Measurements from ENCODE around the gene RPL15.
"Not testable (repeated sequence)": the region's sequence is repeated elsewhere in the genome, so short reads cannot be mapped to it uniquely, and the experiment has no call there.

RPL15 gene

GRCh38 chr3:23916152-23916885, 613 bp upstream of the RPL15 start:
- Histone ChIP-seq H3K27ac (ENCODE audit: low read depth, low read length) (peak overlapping the region; percentile 74; the same call in 1 of the 2 replicates), H3K9ac (ENCODE audit: low read length) (peak overlapping the region; percentile 97), H3K9me3 (ENCODE audit: control insufficient read depth, insufficient read depth, low read depth, low read length) (no peaks in the 10 kb centered on the region), H3K4me3 (ENCODE audit: low read depth, low read length) (peak overlapping the region; percentile 90), H3K4me1 (ENCODE audit: control insufficient read depth, insufficient read depth, low read length) (peaks cover 11% of the 10 kb centered on the region), H3K36me3 (ENCODE audit: control insufficient read depth, insufficient read depth, low read length) (peaks cover 36% of the 10 kb centered on the region), H3K27me3 (ENCODE audit: control insufficient read depth, insufficient read depth, low read length) (no peaks in the 10 kb centered on the region)

GRCh38 chr3:23917679-23918303, 859 bp downstream of the RPL15 start:
- Histone ChIP-seq H3K4me1 (ENCODE audit: control insufficient read depth, insufficient read depth, low read length) (peaks cover 11% of the 10 kb centered on the region), H3K36me3 (ENCODE audit: control insufficient read depth, insufficient read depth, low read length) (peaks cover 38% of the 10 kb centered on the region), H3K27ac (ENCODE audit: low read depth, low read length) (peak overlapping the region; percentile 96), H3K9ac (ENCODE audit: low read length) (peak overlapping the region; percentile 97), H3K4me3 (ENCODE audit: low read depth, low read length) (peak overlapping the region; percentile 90)
- H3K27me3 ChIP-seq (ENCODE audit: control insufficient read depth, insufficient read depth, low read length); H3K9me3 ChIP-seq (ENCODE audit: control insufficient read depth, insufficient read depth, low read depth, low read length): not testable (repeated sequence)

- H3K9ac ChIP-seq (ENCODE audit: low read length): peak overlapping the region; percentile 97
- H3K27me3 ChIP-seq (ENCODE audit: control insufficient read depth, insufficient read depth, low read length); H3K9me3 ChIP-seq (ENCODE audit: control insufficient read depth, insufficient read depth, low read depth, low read length): not testable (repeated sequence)
- H3K36me3 ChIP-seq (ENCODE audit: control insufficient read depth, insufficient read depth, low read length): peaks cover 38% of the 10 kb centered on the region
- H3K4me3 ChIP-seq (ENCODE audit: low read depth, low read length): peak overlapping the region; percentile 90
- H3K4me1 ChIP-seq (ENCODE audit: control insufficient read depth, insufficient read depth, low read length): peaks cover 11% of the 10 kb centered on the region
- H3K27ac ChIP-seq (ENCODE audit: low read depth, low read length): peak overlapping the region; percentile 96
Observed at GRCh38 chr3:23918331-23918730, 1.4 kb downstream of the RPL15 start.

- Histone ChIP-seq H3K27me3 (ENCODE audit: control insufficient read depth, insufficient read depth, low read length) (no peaks in the 10 kb centered on the region), H3K9me3 (ENCODE audit: control insufficient read depth, insufficient read depth, low read depth, low read length) (no peaks in the 10 kb centered on the region), H3K27ac (ENCODE audit: low read depth, low read length) (no peak overlapping the region), H3K4me3 (ENCODE audit: low read depth, low read length) (no peak overlapping the region; the same call in 1 of the 2 replicates), H3K36me3 (ENCODE audit: control insufficient read depth, insufficient read depth, low read length) (peaks cover 38% of the 10 kb centered on the region), H3K9ac (ENCODE audit: low read length) (no peak overlapping the region), H3K4me1 (ENCODE audit: control insufficient read depth, insufficient read depth, low read length) (peaks cover 17% of the 10 kb centered on the region)
Observed at GRCh38 chr3:23919628-23920027, 2.7 kb downstream of the RPL15 start.

GRCh38 chr3:23920151-23920655, 3.3 kb downstream of the RPL15 start:
- H3K36me3 ChIP-seq (ENCODE audit: control insufficient read depth, insufficient read depth, low read length): peaks cover 38% of the 10 kb centered on the region

GRCh38 chr3:23921052-23921511, 4.2 kb downstream of the RPL15 start:
- Histone ChIP-seq H3K36me3 (ENCODE audit: control insufficient read depth, insufficient read depth, low read length) (peaks cover 38% of the 10 kb centered on the region), H3K27me3 (ENCODE audit: control insufficient read depth, insufficient read depth, low read length) (no peaks in the 10 kb centered on the region), H3K27ac (ENCODE audit: low read depth, low read length) (no peak overlapping the region), H3K4me1 (ENCODE audit: control insufficient read depth, insufficient read depth, low read length) (peaks cover 6% of the 10 kb centered on the region), H3K9me3 (ENCODE audit: control insufficient read depth, insufficient read depth, low read depth, low read length) (no peaks in the 10 kb centered on the region), H3K9ac (ENCODE audit: low read length) (no peak overlapping the region), H3K4me3 (ENCODE audit: low read depth, low read length) (no peak overlapping the region)

More at GRCh38 chr3:23920151-23920655, 3.3 kb downstream of the RPL15 start:
- Histone ChIP-seq H3K27me3 (ENCODE audit: control insufficient read depth, insufficient read depth, low read length) (no peaks in the 10 kb centered on the region), H3K9me3 (ENCODE audit: control insufficient read depth, insufficient read depth, low read depth, low read length) (no peaks in the 10 kb centered on the region), H3K27ac (ENCODE audit: low read depth, low read length) (no peak overlapping the region), H3K9ac (ENCODE audit: low read length) (no peak overlapping the region), H3K4me3 (ENCODE audit: low read depth, low read length) (no peak overlapping the region), H3K4me1 (ENCODE audit: control insufficient read depth, insufficient read depth, low read length) (peaks cover 12% of the 10 kb centered on the region)

- Histone ChIP-seq H3K27me3 (ENCODE audit: control insufficient read depth, insufficient read depth, low read length) (no peaks in the 10 kb centered on the region), H3K4me3 (ENCODE audit: low read depth, low read length) (no peak overlapping the region), H3K36me3 (ENCODE audit: control insufficient read depth, insufficient read depth, low read length) (peaks cover 23% of the 10 kb centered on the region), H3K4me1 (ENCODE audit: control insufficient read depth, insufficient read depth, low read length) (peaks cover 6% of the 10 kb centered on the region), H3K9me3 (ENCODE audit: control insufficient read depth, insufficient read depth, low read depth, low read length) (no peaks in the 10 kb centered on the region), H3K9ac (ENCODE audit: low read length) (no peak overlapping the region), H3K27ac (ENCODE audit: low read depth, low read length) (no peak overlapping the region)
Observed at GRCh38 chr3:23923786-23924185, 6.9 kb downstream of the RPL15 start.

GRCh38 chr3:23926246-23926645, 9.3 kb downstream of the RPL15 start:
- no peak overlapping the region for H3K4me3 ChIP-seq (ENCODE audit: low read depth, low read length)
- H3K27ac ChIP-seq (ENCODE audit: low read depth, low read length): no peak overlapping the region
- no peaks in the 10 kb centered on the region for H3K27me3 ChIP-seq (ENCODE audit: control insufficient read depth, insufficient read depth, low read length)
- no peaks in the 10 kb centered on the region for H3K9me3 ChIP-seq (ENCODE audit: control insufficient read depth, insufficient read depth, low read depth, low read length)
- peaks cover 3% of the 10 kb centered on the region; the same call in 1 of the 2 replicates for H3K36me3 ChIP-seq (ENCODE audit: control insufficient read depth, insufficient read depth, low read length)
- peaks cover 9% of the 10 kb centered on the region for H3K4me1 ChIP-seq (ENCODE audit: control insufficient read depth, insufficient read depth, low read length)
- H3K9ac ChIP-seq (ENCODE audit: low read length): no peak overlapping the region

- Histone ChIP-seq H3K4me1 (ENCODE audit: control insufficient read depth, insufficient read depth, low read length) (peaks cover 12% of the 10 kb centered on the region), H3K27me3 (ENCODE audit: control insufficient read depth, insufficient read depth, low read length) (no peaks in the 10 kb centered on the region), H3K4me3 (ENCODE audit: low read depth, low read length) (no peak overlapping the region), H3K36me3 (ENCODE audit: control insufficient read depth, insufficient read depth, low read length) (no peaks in the 10 kb centered on the region), H3K9me3 (ENCODE audit: control insufficient read depth, insufficient read depth, low read depth, low read length) (no peaks in the 10 kb centered on the region), H3K27ac (ENCODE audit: low read depth, low read length) (no peak overlapping the region), H3K9ac (ENCODE audit: low read length) (no peak overlapping the region)
Observed at GRCh38 chr3:23926736-23927135, 9.8 kb downstream of the RPL15 start.

- no peaks in the 10 kb centered on the region for H3K27me3 ChIP-seq (ENCODE audit: control insufficient read depth, insufficient read depth, low read length)
- no peak overlapping the region for H3K27ac ChIP-seq (ENCODE audit: low read depth, low read length)
- no peaks in the 10 kb centered on the region for H3K36me3 ChIP-seq (ENCODE audit: control insufficient read depth, insufficient read depth, low read length)
- H3K4me3 ChIP-seq (ENCODE audit: low read depth, low read length): no peak overlapping the region
- H3K9ac ChIP-seq (ENCODE audit: low read length): no peak overlapping the region
- H3K4me1 ChIP-seq (ENCODE audit: control insufficient read depth, insufficient read depth, low read length): peaks cover 12% of the 10 kb centered on the region
- H3K9me3 ChIP-seq (ENCODE audit: control insufficient read depth, insufficient read depth, low read depth, low read length): no peaks in the 10 kb centered on the region
Observed at GRCh38 chr3:23928524-23928923, 11.6 kb downstream of the RPL15 start.

GRCh38 chr3:23931597-23931996, 14.7 kb downstream of the RPL15 start:
- peaks cover 6% of the 10 kb centered on the region for H3K4me1 ChIP-seq (ENCODE audit: control insufficient read depth, insufficient read depth, low read length)
- H3K9me3 ChIP-seq (ENCODE audit: control insufficient read depth, insufficient read depth, low read depth, low read length): no peaks in the 10 kb centered on the region
- no peak overlapping the region for H3K9ac ChIP-seq (ENCODE audit: low read length)
- no peaks in the 10 kb centered on the region for H3K27me3 ChIP-seq (ENCODE audit: control insufficient read depth, insufficient read depth, low read length)
- H3K4me3 ChIP-seq (ENCODE audit: low read depth, low read length): no peak overlapping the region
- H3K36me3 ChIP-seq (ENCODE audit: control insufficient read depth, insufficient read depth, low read length): no peaks in the 10 kb centered on the region
- no peak overlapping the region for H3K27ac ChIP-seq (ENCODE audit: low read depth, low read length)
